Tibial nerve (tissue), 3 donors: Measurements from ENCODE around the gene ATP11A.

Experiments
- CTCF ChIP-seq, 5 experiments: fragments of 200-600 bp in 3 of 5; fragments of 450-650 bp in 2 of 5; sonication (generic) in 3 of 5; IDR thresholded peaks; one replicate each; pipeline ENCODE4 v1.5.1; 2016 to 2019; ENCODE audit warnings: antibody characterized with exemption in 5 of 5, mild to moderate bottlenecking in 3 of 5, moderate library complexity in 2 of 5
- POLR2A ChIP-seq, 2 donors: fragments of 450-650 bp; IDR thresholded peaks; one replicate each; pipeline ENCODE4 v1.6.1; 2017; ENCODE audit warnings: antibody characterized with exemption in 2 of 2, mild to moderate bottlenecking in 2 of 2, moderate library complexity in 2 of 2

GRCh38 chr13:112911883-112912282 lies 222.0 kb downstream of the ATP11A start:
- no peak for TF ChIP-seq CTCF (IDR thresholded peaks at IDR 0.05)
- no peak for TF ChIP-seq POLR2A (IDR thresholded peaks at IDR 0.05)
